GM21723 (cell line): ENCODE measurements around the gene AGBL4.

Source experiments
- ATAC-seq: cut with Tn5 transposase; IDR thresholded peaks from one replicate; pipeline ENCODE4 v1.9.1; 2021; ENCODE audit warnings: mild to moderate bottlenecking, moderate library complexity; ENCODE audit not compliant: unreplicated experiment

The AGBL4 gene

DNA sequence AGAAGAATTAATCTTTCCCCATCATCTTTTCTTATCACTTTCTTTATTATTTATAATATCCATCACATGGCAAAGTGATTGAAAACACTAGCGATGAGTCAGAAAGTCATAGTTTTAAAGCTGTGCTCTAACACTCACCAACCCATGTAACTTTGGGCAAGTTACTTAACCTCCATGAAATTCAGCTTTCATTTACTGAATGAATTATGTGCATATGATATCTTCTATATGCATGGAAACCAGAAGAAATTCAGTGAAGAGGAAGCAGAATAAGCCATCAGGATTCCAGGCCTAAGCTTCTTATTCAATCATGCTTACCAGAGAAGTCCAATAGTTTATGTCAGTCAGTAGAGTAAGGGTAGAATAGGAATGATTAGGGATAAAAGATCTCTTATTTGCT, 300.1 kb downstream of the AGBL4 start:
- ATAC-seq = no peak

DNA sequence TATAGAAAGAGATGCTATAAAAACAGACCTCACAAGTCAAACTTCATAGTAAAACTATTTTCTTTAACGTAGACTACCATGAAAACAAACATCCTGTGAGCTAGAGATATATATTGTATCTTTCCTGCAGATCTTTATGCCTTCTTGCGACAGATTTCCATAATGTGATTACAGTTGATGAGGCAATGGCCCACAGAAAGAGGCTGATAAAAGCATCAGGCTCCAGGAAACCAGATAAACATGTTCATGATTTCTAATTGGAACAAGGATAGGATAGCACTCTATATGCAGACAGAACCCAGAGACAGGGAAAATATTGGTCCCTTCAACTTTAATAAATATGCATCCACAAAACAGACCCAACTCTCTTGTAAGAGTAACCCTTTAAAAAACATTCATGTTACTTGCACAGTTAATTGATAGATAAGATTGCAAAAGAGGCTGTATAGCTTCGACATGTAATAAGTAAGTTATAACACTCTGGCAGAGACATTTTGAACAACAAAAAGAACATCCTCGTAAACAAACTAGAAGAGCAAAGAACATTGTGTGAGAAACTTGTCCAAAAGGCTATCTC, 329.4 kb downstream of the AGBL4 start:
- ATAC-seq = no peak

- no peak for ATAC-seq
Measured at GRCh38 chr1:49686107-49686506, 337.6 kb downstream of the AGBL4 start.

GRCh38 chr1:49677706-49678105, 346.0 kb downstream of the AGBL4 start:
- no peak for ATAC-seq

- ATAC-seq = no peak
Measured at GRCh38 chr1:49651136-49651535, 372.6 kb downstream of the AGBL4 start.

GRCh38 chr1:49630156-49630555, 393.6 kb downstream of the AGBL4 start:
- no peak for ATAC-seq

GRCh38 chr1:49627781-49628180, 396.0 kb downstream of the AGBL4 start:
- no peak for ATAC-seq

- ATAC-seq = no peak
Measured at GRCh38 chr1:49626472-49626871, 397.3 kb downstream of the AGBL4 start.

GRCh38 chr1:49622877-49623276, 400.9 kb downstream of the AGBL4 start:
- no peak for ATAC-seq

DNA sequence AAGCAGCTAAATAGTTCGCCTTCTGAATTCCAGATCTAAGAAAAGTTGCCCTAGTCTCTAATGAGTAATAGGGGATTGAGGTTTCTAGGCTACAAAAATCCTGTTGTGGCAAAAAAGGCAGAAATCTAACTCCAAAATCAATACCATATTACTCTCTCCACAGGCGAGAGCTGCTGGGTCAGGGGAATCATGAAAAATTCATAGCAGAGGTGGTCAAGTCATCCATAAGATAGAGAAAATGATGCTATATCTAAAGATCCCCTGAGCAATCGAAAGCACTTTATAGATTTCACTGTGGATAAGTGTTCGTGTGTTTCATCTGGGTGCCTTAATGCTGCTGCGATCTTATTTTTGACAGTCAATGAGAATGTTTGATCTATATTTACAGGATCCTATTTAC, 417.7 kb downstream of the AGBL4 start:
- ATAC-seq = no peak

DNA sequence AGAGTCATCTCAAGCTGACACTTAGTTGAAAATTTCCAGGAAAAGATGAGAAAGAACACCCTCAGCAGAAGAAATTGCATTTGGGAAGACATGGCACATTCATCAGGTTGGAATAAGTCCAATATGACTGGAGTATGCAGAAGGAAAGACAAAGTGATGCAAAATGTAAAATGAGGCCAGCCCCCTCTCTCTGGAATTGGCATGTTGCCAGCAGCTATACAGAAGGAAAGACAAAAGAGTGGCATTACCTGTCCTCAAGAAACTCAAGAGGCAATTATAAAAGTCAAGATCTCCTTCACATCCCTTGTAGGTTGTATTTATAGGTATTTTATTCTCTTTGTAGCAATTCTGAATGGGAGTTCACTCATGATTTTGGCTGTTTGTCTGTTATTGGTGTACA, 426.3 kb downstream of the AGBL4 start:
- no peak for ATAC-seq

DNA sequence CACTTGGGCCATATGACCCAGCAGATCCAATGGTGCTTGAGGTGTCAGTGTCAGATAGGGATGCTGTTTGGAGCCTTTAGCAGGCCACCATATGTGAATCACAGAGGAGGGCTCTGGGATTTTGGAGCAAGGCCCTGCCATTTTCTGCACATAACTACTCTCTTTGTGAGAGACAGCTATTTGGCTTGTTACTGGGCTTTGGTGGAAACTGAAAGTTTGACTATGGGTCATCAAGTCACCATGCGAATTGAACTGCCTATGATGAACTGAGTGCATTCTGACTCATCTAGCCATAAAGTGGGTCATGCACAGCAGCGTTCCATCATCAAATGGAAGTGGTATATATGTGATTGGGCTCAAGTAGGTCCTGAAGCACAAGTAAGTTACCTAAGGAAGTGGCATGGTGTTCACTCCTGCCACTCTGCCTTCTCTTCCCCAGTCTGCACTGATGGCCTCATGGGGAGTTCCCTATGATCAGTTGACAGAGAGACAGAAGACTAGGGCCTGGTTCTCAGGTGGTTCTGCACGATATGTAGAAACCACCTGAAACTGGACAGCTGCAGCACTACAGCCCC, 447.3 kb downstream of the AGBL4 start:
- no peak for ATAC-seq

GRCh38 chr1:49556676-49557234, 467.0 kb downstream of the AGBL4 start:
- no peak for ATAC-seq

DNA sequence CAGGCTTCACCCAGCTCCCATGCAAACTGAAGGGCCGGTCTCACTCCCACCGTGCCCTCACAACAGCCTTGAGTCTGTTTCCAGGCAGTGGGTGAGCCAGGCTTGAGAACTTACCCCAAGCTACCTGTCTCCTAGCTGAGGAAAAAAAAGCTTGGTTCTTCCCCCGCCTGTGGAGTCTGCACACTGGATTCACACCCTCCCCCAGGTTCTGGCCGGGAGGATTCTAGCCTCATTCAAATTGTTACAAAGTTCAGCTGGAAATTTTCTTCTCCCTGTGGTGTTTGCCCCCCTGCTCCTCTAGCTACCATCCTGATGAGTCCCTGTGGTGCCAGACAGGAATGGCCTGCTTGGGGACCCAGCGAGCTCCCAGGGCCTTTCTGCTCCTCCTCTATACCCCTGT, 471.7 kb downstream of the AGBL4 start:
- no peak for ATAC-seq

- no peak for ATAC-seq
Measured at GRCh38 chr1:49544615-49545014, 479.1 kb downstream of the AGBL4 start.

DNA sequence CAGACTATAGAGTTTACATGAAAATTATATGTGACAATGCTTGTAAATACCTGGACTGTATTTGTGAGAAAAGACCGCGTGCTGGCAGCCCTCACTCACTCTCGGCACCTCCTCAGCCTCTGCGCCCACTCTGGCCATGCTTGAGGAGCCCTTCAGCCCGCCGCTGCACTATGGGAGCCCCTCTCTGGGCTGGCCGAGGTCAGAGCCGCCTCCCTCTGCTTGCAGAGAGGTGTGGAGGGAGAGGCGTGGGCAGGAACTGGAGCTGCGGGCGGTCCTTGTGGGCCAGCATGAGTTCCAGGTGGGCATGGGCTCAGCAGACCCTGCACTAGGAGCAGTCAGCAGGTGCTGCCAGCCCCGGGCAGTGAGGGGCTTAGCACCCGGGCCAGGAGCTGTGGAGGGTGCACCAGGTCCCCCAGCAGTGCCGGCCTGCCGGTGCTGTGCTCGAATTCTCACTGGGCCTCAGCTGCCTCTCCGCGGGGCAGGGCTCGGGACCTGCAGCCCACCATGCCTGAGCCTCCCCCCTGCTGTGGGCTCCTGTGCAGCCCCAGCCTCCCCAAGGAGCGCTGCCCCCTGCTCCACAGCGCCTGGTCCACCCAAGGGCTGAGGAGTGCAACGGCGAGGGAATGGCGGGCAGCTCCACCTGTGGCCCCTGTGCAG, 482.5 kb downstream of the AGBL4 start:
- ATAC-seq = no peak

DNA sequence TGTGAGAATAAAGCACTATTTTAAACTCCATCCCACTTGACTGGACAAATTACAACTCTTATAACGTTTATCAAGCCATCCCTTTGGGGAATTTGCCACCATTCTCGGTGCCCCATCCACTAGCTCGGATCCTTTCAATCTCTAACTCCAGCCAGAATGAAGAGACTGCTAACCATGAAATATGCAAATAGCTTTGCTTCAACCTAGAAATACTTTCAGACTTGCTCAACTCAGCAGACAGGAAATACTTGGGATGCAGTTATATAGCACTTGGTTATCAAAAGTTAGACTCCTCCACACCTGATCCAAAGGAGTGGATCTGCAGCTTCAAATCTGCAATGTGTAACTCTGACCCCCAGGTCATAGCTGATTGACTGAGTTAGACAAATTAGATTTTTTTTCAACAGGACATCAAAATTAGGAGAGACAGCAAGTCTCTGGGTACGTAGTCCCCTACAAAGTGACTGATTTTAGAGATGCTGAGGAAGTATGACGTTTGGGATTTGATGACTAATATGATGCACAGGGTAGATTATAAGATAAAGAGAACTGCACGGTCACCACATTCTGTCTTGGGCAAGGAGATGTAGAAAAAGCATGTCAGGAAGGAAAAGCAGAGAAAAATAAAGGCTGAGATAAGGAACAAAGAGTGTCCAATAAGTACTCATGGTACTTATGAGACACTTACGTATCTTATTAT, 496.0 kb downstream of the AGBL4 start:
- ATAC-seq = no peak

DNA sequence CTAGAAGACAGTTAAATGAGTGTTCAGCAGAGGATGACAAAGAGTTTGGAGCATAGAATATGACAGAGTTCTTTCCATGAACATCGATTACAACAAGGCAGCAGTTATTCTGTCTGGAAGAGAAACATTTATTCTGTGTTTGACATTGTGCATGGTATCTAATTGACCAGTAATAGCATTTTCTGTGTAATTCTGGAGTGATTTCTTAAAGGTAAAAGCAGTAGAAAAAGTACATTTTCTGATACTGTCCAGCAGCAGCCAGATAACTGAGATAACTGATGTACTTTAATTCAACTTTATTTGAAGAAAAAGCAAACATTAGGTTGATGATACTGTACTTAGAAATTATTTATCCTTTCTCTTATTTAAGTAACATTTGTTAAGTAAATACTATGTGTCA, 497.1 kb downstream of the AGBL4 start:
- no peak for ATAC-seq

GRCh38 chr1:49523764-49524163, 500.0 kb downstream of the AGBL4 start:
- no peak for ATAC-seq

- ATAC-seq = no peak
Measured at GRCh38 chr1:49466961-49467360, 556.8 kb downstream of the AGBL4 start.

- no peak for ATAC-seq
Measured at GRCh38 chr1:49465486-49466185, 558.1 kb downstream of the AGBL4 start.
